K562 (cell line): Measurements from ENCODE around the gene ZNF362. TPM values are rescaled to one million over a fixed set of nuclear protein-coding genes. Genes with fewer than 3 reads are reported as not detected.
A peak's percentile ranks its signal among the peaks of the same experiment; 100 is the strongest.

ENCODE experiments used
- DPF2 ChIP-seq: fragments of 450-650 bp; IDR thresholded peaks from 2 replicates; pipeline ENCODE4 v1.6.1; 2016
- ESRRB ChIP-seq: fragments of 250-450 bp; sonication (Bioruptor Pico); IDR thresholded peaks from 2 replicates; pipeline ENCODE4 v1.5.0; 2020; ENCODE audit warnings: mild to moderate bottlenecking, moderate library complexity, borderline replicate concordance
- EWSR1 ChIP-seq: fragments of 450-650 bp; IDR thresholded peaks from 2 replicates; pipeline ENCODE4 v1.6.1; 2018; ENCODE audit warnings: borderline replicate concordance, mild to moderate bottlenecking, low read depth, moderate library complexity; ENCODE audit not compliant: partially characterized antibody
- HDGF ChIP-seq: fragments of 450-650 bp; IDR thresholded peaks from 2 replicates; pipeline ENCODE4 v1.6.1; 2016
- NFE2 ChIP-seq: IDR thresholded peaks from 2 replicates; pipeline ENCODE4 v1.6.1; 2014; ENCODE audit warnings: antibody characterized with exemption, low read depth
- NFE2L1 ChIP-seq: fragments of 450-650 bp; IDR thresholded peaks from 2 replicates; pipeline ENCODE4 v1.6.1; 2016; ENCODE audit warnings: missing genetic modification characterization, low read depth, mild to moderate bottlenecking, missing compliant biosample characterization, moderate library complexity, borderline replicate concordance
- NR3C1 ChIP-seq: sonication (generic); formaldehyde crosslinking; IDR thresholded peaks from 2 replicates; pipeline ENCODE4 v1.8.1; 2022; ENCODE audit warnings: missing genetic modification reagents
- RBM25 ChIP-seq: fragments of 200-400 bp; formaldehyde crosslinking; IDR thresholded peaks from 2 replicates; pipeline ENCODE4 v1.6.1; 2018; ENCODE audit warnings: low read length, low read depth, moderate library complexity; ENCODE audit not compliant: severe bottlenecking
- SNIP1 ChIP-seq: fragments of 450-650 bp; IDR thresholded peaks from 2 replicates; pipeline ENCODE4 v1.7.1; 2017; ENCODE audit warnings: low read depth, mild to moderate bottlenecking
- SREBF2 ChIP-seq: sonication (generic); formaldehyde crosslinking; IDR thresholded peaks from 2 replicates; pipeline ENCODE4 v1.4.0; 2020; ENCODE audit warnings: mild to moderate bottlenecking, missing genetic modification reagents
- TEAD4 ChIP-seq, 2 experiments: sonication (generic) in 1 of 2; formaldehyde crosslinking in 1 of 2; IDR thresholded peaks; 2 replicates each; pipeline versions ENCODE4 v1.6.1 to v1.8.0; 2012 to 2022; ENCODE audit warnings: borderline replicate concordance in 1 of 2, inconsistent platforms in 1 of 2, low read length in 1 of 2, mild to moderate bottlenecking in 1 of 2, missing genetic modification reagents in 1 of 2
- ZFP30 ChIP-seq: fragments of 250-450 bp; sonication (Bioruptor Pico); IDR thresholded peaks from 2 replicates; pipeline ENCODE4 v1.8.0; 2022; ENCODE audit warnings: moderate library complexity, mild to moderate bottlenecking, inconsistent platforms, borderline replicate concordance
- ZNF23 ChIP-seq: fragments of 250-450 bp; sonication (Bioruptor Pico); IDR thresholded peaks from 2 replicates; pipeline ENCODE4 v1.4.0; 2020; ENCODE audit warnings: mild to moderate bottlenecking
- polyA plus RNA-seq, 8 experiments: library from polyadenylated mRNA; depleted of rRNA in 4 of 8; stranded (reverse) in 5 of 8; unstranded in 3 of 8; fragments of >200 nt; fragmentation: Nextera tagmentation in 2 of 8; fragmentation: Illumina TruSeq in 1 of 8; extraction: Ambion mirVana in 2 of 8; extraction: Trizol in 1 of 8; gene quantifications; 2 replicates each; pipeline versions ENCODE4 v1.2.1 to v1.2.3, GENCODE V29; 2011 to 2014; ENCODE audit warnings: inconsistent platforms in 1 of 8, missing spikeins in 1 of 8
- total RNA-seq, 7 experiments: library from RNA; depleted of rRNA in 6 of 7; stranded (reverse); fragments of >200 nt in 6 of 7; fragmentation: Illumina TruSeq in 2 of 7; extraction: Trizol in 2 of 7; gene quantifications; 2 replicates each; pipeline versions ENCODE4 v1.2.1 to v1.2.3, GENCODE V29; 2011 to 2021; ENCODE audit warnings: low replicate concordance in 1 of 7
- TF ChIP-seq, protein P1 (sequence below): fragments of 450-650 bp; IDR thresholded peaks from 2 replicates; pipeline ENCODE4 v1.6.1; 2016; ENCODE audit warnings: low read depth
- TF ChIP-seq, protein P2 (sequence below): sonication (generic); IDR thresholded peaks from 2 replicates; pipeline ENCODE4 v1.6.1; 2016

Gene ZNF362
- total and polyA plus RNA-seq, 9 of the 15 experiments (the other 6 are each of a cell fraction or from before 2014, with no cell fraction given): 0.01 to 1.1 (median 0.35) TPM; not detected in 1

DNA sequence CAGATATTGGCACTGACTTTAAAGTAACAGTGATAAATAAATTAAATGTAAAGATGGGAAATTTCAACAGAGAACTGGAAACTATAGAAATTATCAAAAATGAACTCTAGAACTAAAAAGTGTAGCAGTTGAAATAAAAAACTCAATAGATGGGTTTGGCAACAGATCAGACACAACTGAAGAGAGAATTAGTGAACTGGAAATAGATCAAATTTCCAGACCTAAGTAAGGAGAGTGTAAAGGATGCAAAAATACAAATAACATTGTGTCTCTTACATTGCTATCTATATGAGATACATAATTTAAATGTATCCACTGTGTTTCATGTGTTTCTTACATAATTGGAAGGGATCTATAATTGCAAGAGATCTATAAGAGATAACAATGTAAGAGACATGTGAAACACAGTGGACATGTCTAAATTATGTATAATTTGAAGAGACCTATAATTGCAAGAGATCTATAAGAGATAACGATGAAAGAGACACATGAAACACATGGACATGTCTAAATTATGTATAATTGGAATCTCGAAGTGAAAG, 32.1 kb upstream of the ZNF362 start (continued):
- TF ChIP-seq RBM25 (peak; percentile 72), SREBF2 (CRISPR knock-in tag) (no peak), ZFP30 (CRISPR knock-in tag) (peak; percentile 100), ZNF23 (CRISPR knock-in tag) (no peak), TEAD4 (IDR thresholded peaks at IDR 0.05; ENCODE audit: low read length) (no peak), TEAD4 (CRISPR knock-in tag; IDR thresholded peaks at IDR 0.05; ENCODE audit: borderline replicate concordance) (no peak), DPF2 (no peak), HDGF (no peak), ESRRB (no peak), NFE2L1 (tag) (no peak), NFE2 (no peak), EWSR1 (no peak), SNIP1 (no peak), NR3C1 (no peak)
- TF ChIP-seq, protein P1, sequence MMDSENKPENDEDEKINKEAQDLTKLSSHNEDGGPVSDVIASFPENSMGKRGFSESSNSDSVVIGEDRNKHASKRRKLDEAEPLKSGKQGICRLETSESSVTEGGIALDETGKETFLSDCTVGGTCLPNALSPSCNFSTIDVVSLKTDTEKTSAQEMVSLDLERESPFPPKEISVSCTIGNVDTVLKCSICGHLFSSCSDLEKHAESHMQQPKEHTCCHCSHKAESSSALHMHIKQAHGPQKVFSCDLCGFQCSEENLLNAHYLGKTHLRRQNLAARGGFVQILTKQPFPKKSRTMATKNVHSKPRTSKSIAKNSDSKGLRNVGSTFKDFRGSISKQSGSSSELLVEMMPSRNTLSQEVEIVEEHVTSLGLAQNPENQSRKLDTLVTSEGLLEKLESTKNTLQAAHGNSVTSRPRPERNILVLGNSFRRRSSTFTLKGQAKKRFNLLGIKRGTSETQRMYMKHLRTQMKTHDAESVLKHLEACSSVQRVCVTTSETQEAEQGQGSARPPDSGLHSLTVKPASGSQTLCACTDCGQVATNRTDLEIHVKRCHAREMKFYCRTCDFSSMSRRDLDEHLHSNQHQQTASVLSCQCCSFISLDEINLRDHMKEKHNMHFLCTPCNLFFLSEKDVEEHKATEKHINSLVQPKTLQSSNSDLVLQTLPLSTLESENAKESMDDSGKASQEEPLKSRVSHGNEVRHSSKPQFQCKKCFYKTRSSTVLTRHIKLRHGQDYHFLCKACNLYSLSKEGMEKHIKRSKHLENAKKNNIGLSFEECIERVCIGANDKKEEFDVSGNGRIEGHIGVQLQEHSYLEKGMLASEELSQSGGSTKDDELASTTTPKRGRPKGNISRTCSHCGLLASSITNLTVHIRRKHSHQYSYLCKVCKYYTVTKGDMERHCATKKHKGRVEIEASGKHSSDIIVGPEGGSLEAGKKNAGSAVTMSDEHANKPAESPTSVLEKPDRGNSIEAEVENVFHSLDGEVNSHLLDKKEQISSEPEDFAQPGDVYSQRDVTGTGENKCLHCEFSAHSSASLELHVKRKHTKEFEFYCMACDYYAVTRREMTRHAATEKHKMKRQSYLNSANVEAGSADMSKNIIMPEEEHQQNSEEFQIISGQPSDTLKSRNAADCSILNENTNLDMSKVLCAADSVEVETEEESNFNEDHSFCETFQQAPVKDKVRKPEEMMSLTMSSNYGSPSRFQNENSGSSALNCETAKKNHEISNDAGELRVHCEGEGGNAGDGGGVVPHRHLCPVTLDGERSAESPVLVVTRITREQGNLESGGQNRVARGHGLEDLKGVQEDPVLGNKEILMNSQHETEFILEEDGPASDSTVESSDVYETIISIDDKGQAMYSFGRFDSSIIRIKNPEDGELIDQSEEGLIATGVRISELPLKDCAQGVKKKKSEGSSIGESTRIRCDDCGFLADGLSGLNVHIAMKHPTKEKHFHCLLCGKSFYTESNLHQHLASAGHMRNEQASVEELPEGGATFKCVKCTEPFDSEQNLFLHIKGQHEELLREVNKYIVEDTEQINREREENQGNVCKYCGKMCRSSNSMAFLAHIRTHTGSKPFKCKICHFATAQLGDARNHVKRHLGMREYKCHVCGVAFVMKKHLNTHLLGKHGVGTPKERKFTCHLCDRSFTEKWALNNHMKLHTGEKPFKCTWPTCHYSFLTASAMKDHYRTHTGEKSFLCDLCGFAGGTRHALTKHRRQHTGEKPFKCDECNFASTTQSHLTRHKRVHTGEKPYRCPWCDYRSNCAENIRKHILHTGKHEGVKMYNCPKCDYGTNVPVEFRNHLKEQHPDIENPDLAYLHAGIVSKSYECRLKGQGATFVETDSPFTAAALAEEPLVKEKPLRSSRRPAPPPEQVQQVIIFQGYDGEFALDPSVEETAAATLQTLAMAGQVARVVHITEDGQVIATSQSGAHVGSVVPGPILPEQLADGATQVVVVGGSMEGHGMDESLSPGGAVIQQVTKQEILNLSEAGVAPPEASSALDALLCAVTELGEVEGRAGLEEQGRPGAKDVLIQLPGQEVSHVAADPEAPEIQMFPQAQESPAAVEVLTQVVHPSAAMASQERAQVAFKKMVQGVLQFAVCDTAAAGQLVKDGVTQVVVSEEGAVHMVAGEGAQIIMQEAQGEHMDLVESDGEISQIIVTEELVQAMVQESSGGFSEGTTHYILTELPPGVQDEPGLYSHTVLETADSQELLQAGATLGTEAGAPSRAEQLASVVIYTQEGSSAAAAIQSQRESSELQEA: no peak
- TF ChIP-seq, protein P2, sequence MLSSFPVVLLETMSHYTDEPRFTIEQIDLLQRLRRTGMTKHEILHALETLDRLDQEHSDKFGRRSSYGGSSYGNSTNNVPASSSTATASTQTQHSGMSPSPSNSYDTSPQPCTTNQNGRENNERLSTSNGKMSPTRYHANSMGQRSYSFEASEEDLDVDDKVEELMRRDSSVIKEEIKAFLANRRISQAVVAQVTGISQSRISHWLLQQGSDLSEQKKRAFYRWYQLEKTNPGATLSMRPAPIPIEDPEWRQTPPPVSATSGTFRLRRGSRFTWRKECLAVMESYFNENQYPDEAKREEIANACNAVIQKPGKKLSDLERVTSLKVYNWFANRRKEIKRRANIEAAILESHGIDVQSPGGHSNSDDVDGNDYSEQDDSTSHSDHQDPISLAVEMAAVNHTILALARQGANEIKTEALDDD: no peak
